Measurements from ENCODE around the gene ZNF362.

- TF ChIP-seq, protein P1, sequence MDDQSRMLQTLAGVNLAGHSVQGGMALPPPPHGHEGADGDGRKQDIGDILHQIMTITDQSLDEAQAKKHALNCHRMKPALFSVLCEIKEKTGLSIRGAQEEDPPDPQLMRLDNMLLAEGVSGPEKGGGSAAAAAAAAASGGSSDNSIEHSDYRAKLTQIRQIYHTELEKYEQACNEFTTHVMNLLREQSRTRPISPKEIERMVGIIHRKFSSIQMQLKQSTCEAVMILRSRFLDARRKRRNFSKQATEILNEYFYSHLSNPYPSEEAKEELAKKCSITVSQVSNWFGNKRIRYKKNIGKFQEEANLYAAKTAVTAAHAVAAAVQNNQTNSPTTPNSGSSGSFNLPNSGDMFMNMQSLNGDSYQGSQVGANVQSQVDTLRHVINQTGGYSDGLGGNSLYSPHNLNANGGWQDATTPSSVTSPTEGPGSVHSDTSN (IDR thresholded peaks at IDR 0.05): no peak
- TF ChIP-seq RAD21 (IDR thresholded peaks at IDR 0.05; ENCODE audit: low read length) (no peak), TCF12 (IDR thresholded peaks at IDR 0.05) (no peak), RFX5 (IDR thresholded peaks at IDR 0.05; ENCODE audit: low read length) (no peak), MXI1 (IDR thresholded peaks at IDR 0.05; ENCODE audit: low read depth, low read length) (no peak), POLR2AphosphoS5 (IDR thresholded peaks at IDR 0.05; ENCODE audit: low read depth, low read length) (no peak), CHD2 (IDR thresholded peaks at IDR 0.05; ENCODE audit: low read length, partially characterized antibody) (no peak), NFIC (IDR thresholded peaks at IDR 0.05; ENCODE audit: borderline replicate concordance) (no peak), SIN3A (IDR thresholded peaks at IDR 0.05; ENCODE audit: borderline replicate concordance, low read depth, low read length) (no peak)
- TF ChIP-seq, protein P2, sequence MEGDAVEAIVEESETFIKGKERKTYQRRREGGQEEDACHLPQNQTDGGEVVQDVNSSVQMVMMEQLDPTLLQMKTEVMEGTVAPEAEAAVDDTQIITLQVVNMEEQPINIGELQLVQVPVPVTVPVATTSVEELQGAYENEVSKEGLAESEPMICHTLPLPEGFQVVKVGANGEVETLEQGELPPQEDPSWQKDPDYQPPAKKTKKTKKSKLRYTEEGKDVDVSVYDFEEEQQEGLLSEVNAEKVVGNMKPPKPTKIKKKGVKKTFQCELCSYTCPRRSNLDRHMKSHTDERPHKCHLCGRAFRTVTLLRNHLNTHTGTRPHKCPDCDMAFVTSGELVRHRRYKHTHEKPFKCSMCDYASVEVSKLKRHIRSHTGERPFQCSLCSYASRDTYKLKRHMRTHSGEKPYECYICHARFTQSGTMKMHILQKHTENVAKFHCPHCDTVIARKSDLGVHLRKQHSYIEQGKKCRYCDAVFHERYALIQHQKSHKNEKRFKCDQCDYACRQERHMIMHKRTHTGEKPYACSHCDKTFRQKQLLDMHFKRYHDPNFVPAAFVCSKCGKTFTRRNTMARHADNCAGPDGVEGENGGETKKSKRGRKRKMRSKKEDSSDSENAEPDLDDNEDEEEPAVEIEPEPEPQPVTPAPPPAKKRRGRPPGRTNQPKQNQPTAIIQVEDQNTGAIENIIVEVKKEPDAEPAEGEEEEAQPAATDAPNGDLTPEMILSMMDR (IDR thresholded peaks at IDR 0.05): no peak
- TF ChIP-seq, protein P3, sequence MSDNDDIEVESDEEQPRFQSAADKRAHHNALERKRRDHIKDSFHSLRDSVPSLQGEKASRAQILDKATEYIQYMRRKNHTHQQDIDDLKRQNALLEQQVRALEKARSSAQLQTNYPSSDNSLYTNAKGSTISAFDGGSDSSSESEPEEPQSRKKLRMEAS (IDR thresholded peaks at IDR 0.05; ENCODE audit: low read depth): no peak
Observed at GRCh38 chr1:33234588-33234990, 21.7 kb upstream of the ZNF362 start.

Measured in SK-N-SH (cell line).